ENCODE results near the gene ADORA1. TPM values are rescaled to one million over a fixed set of nuclear protein-coding genes. Genes with fewer than 3 reads are reported as not detected.

ADORA1 gene
- total RNA-seq, 4 donors from 2014 or later: 0.94 to 25.6 (median 6.8) TPM

- 80% methylated on average over 5 of the region's 5 CpGs; no CpG with 5 or more reads in 1 of the 2 donors for whole genome bisulfite sequencing, 2 donors
- no peak for DNase-seq
Observed at GRCh38 chr1:203175237-203175826, 47.8 kb downstream of the ADORA1 start, which contains the start of gene MYBPH. MYBPH (minus strand) TSS chr1:203175826; CDS start chr1:203175755, 71 bp downstream.

GRCh38 chr1:203175827-203176241 lies 48.3 kb downstream of the ADORA1 start:
- 83% methylated on average over 8 to 9 of the region's 9 CpGs for WGBS, 2 donors
- no peak for TF ChIP-seq CTCF (IDR thresholded peaks at IDR 0.05)
- TF ChIP-seq POLR2A (IDR thresholded peaks at IDR 0.05): no peak
- H3K9me3 ChIP-seq: no peaks in the 10 kb centered on the region
- H3K4me3 ChIP-seq (replicated peaks in 1 of 3): no peak overlapping the region
- no peaks in the 10 kb centered on the region for H3K36me3 ChIP-seq
- DNase-seq: peak; percentile 22 to 34
- H3K4me1 ChIP-seq: peaks cover 8 to 9% of the 10 kb centered on the region in 2 donors
- H3K27me3 ChIP-seq: no peaks in the 10 kb centered on the region
- H3K27ac ChIP-seq: no peak overlapping the region
- intact Hi-C loops (cut with DNase I): no loop called here

More at GRCh38 chr1:203175237-203175826, 47.8 kb downstream of the ADORA1 start, which contains the start of gene MYBPH:
- H3K36me3 ChIP-seq: no peaks in the 10 kb centered on the region
- no peak for TF ChIP-seq CTCF (IDR thresholded peaks at IDR 0.05)
- TF ChIP-seq POLR2A (IDR thresholded peaks at IDR 0.05): no peak
- H3K9me3 ChIP-seq: no peaks in the 10 kb centered on the region
- no peaks in the 10 kb centered on the region for H3K27me3 ChIP-seq
- no peak within 1 kb of the TSS for H3K27ac ChIP-seq
- H3K4me3 ChIP-seq (replicated peaks in 1 of 3): no peak within 1 kb of the TSS
- H3K4me1 ChIP-seq: peaks cover 8 to 9% of the 10 kb centered on the region in 2 donors
- intact Hi-C loops (cut with DNase I): no loop called here

GRCh38 chr1:203176273-203177035 lies 48.9 kb downstream of the ADORA1 start:
- Histone ChIP-seq H3K36me3 (no peaks in the 10 kb centered on the region), H3K27ac (no peak overlapping the region), H3K9me3 (no peaks in the 10 kb centered on the region), H3K4me1 (peaks cover 8 to 9% of the 10 kb centered on the region in 2 donors), H3K27me3 (no peaks in the 10 kb centered on the region), H3K4me3 (replicated peaks in 1 of 3) (no peak overlapping the region)
- 95 to 96% methylated on average over 9 of the region's 9 CpGs for WGBS, 2 donors
- intact Hi-C loops (cut with DNase I): no loop called here
- TF ChIP-seq CTCF (IDR thresholded peaks at IDR 0.05): no peak
- TF ChIP-seq POLR2A (IDR thresholded peaks at IDR 0.05): no peak
- no peak for DNase-seq

- no peak for TF ChIP-seq CTCF (IDR thresholded peaks at IDR 0.05)
- no peak for TF ChIP-seq POLR2A (IDR thresholded peaks at IDR 0.05)
- intact Hi-C loops (cut with DNase I): no loop called here
- H3K4me3 ChIP-seq (replicated peaks in 1 of 3): no peak overlapping the region
- no peaks in the 10 kb centered on the region for H3K36me3 ChIP-seq
- WGBS, 2 donors: 91 to 94% methylated on average over 6 of the region's 6 CpGs
- peaks cover 8 to 9% of the 10 kb centered on the region in 2 donors for H3K4me1 ChIP-seq
- no peak for DNase-seq
- no peak overlapping the region for H3K27ac ChIP-seq
- H3K27me3 ChIP-seq: no peaks in the 10 kb centered on the region
- H3K9me3 ChIP-seq: no peaks in the 10 kb centered on the region
Observed at GRCh38 chr1:203177036-203177405, 49.5 kb downstream of the ADORA1 start.

Measured in thyroid gland (tissue), 4 donors.